GM19099 (cell line): Measurements from ENCODE around the gene SLC7A4.

Source experiments
- POLR2A ChIP-seq: IDR thresholded peaks from 3 replicates; pipeline ENCODE4 v1.6.1; 2011; ENCODE audit warnings: low read depth; ENCODE audit not compliant: insufficient read length; ENCODE audit errors: extremely low read depth

SLC7A4 gene

DNA sequence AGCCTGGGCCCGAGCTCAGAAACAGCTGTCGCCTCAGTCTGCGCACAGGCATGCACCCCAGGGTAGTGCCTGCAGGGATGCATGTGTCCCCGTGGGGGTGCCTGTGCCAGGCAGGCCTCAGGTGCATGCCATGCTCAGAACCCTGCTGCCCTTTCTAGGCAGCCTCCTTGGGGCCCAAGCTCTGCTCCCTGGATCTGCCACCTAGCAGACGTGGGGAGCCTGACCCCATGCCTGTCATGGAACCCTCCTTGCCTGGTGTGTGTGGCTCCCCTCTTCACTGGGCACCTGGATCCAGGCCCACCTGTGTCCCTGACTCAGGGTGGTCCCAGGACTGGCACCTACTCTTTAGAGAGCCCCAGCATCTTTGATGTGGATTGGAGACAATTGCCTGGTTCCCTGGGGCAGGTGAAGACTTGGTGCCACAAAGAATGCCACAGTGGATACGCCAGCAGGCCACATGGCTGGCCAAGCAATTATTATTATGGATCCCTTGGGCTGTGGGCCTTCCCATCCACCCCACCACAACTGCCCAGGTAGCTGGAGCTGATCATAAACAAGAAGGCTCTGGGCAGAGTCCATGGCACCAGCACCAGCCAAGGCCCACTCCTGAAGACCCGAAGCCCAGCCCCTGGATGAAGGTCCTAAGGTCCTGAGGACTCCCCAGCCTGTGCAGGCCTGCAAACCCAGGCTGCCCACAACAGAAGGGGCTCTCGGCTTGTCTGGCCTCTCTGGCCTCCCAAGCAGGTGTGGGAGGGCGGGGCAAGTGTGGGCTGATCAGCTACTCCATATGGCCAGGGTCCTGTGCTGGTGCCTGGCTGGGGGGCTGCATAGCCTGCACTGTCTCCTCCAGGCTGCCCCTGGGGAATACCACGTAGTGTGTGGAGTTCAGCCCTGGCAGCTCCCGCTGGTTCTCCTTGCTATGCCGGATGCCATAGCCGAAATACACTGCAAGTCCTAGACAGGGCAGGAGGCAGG lies 3.8 kb downstream of the SLC7A4 start:
- no peak for TF ChIP-seq POLR2A

DNA sequence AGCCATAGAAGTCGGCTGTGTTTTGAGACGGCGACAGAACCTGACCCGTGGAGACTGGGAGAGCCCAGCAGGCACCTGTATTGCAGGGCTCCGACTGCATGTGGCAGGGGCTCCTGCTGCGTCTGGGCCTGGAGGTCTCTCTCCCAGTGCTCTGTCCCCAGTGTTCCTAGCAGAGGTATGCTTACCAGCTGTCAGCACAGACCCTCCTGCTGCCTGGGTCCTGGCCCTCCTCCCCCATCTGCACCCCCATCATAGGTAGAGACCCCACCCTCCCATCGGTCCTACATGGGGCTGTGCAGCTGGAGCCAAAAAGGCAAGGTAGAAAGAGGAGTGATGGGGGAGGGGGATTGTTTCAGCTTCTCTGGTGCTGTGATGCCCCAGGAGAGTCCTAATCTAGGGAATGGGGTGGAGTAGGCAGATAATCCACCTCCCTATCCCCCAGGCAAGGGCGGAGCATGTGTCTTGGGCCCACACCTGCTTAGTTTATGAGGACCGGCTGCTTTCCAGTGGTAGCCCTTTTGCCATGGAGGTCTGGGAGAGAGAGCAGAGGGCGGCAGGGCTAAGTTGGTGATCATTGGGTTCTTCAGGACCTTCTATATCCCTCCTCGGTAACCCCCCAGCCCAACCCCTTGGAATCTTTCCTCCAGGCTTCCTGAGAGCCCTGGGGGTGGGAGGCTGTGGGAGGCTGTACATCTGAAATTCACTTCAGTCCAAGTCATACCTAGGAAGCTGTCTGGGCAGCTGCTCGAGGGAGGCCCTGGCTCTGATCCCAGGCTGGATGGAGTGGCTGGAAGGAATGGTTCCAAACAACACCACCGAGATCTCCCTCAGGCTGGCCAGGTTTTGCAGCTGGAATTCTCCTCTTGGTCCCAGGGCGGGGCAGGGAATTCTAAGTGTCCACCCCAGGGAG lies 5.3 kb downstream of the SLC7A4 start:
- TF ChIP-seq POLR2A, result no peak

DNA sequence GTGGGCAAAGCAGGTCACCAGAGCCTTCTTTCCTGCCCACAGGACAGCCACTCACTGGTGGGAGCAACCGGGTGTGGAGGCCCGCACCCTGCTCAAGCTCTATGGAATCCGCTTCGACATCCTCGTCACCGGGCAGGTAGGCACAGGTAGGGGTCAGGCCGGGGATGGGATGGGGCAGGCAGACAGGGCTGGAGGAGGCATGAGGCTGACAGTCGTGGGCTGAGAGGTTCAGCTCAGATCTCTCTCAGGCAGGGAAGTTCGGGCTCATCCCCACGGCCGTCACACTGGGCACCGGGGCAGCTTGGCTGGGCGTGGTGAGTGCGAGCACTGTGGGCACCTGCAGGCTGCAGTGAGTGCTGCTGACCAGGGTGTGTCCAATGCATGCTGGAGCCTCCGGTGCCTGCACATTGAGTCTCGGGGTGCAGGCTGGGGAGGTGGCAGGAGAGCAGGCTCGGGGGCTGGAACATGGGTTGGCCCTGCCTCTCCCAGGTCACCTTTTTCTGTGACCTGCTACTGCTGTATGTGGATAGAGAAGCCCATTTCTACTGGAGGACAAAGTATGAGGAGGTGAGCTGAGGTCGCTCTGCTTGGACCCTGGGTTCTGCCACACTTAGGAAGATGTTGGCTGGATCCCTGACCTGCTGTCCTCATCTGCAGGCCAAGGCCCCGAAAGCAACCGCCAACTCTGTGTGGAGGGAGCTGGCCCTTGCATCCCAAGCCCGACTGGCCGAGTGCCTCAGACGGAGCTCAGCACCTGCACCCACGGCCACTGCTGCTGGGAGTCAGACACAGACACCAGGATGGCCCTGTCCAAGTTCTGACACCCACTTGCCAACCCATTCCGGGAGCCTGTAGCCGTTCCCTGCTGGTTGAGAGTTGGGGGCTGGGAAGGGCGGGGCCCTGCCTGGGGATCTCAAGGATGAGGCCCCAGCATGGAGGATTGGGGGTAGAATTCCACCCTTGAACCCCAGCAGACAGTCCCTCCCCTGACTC lies 6.3 kb downstream of the SLC7A4 start:
- TF ChIP-seq POLR2A, result no peak

DNA sequence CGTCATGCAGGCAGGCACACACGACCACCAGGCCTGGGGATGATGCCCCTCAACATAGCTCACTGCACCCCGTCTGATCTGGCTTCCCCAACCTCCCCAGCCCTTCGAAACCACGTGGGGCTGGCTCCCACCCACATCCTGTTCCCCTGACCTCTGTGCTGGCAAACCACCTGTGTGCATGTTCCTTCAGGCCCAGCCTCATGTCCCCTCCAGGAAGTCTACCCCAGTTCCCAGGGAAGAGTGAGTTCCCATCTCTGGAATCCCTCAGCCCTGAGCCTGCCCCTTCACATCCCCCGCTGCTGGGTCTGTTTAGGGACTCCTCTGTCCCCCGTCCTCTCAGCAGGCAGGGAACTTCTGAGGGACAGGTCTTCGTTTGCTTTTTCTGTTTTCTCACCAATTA lies 7.1 kb downstream of the SLC7A4 start:
- no peak for TF ChIP-seq POLR2A

DNA sequence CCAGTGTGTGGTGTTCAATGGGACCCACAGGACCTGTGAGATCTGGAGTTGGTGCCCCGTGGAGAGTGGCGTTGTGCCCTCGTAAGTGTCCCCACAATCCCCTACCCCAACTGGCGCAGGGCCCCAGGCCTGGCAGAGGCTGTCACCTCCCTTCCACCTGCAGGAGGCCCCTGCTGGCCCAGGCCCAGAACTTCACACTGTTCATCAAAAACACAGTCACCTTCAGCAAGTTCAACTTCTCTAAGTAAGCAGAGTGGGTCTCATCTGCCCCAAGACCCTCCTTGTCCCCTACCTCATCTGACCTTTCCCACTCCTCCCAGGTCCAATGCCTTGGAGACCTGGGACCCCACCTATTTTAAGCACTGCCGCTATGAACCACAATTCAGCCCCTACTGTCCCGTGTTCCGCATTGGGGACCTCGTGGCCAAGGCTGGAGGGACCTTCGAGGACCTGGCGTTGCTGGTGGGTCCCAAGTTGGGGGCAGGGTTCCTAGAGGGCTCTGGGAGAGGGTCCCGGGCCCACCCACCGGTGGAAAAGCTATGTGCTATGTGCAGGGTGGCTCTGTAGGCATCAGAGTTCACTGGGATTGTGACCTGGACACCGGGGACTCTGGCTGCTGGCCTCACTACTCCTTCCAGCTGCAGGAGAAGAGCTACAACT lies 9.3 kb downstream of the SLC7A4 start:
- no peak for TF ChIP-seq POLR2A

DNA sequence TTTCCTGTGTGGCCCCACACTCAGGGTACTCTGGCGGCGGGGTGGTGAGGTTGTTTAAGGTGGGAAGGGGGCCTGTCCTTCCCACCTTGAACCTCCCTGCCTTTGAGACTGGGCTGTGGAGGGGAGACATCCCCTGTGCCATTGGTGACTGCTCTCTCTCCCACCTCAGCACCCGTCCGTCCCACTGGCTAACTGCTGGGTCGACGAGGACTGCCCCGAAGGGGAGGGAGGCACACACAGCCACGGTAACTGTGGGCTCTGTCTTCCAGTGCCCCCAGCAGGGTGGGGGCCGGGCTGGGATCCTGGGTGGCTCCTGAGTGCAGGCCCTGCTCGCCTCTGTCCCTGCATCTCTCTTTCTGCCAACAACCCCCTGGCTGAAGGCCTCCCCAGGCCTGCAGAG lies 9.9 kb downstream of the SLC7A4 start:
- TF ChIP-seq POLR2A, result no peak

DNA sequence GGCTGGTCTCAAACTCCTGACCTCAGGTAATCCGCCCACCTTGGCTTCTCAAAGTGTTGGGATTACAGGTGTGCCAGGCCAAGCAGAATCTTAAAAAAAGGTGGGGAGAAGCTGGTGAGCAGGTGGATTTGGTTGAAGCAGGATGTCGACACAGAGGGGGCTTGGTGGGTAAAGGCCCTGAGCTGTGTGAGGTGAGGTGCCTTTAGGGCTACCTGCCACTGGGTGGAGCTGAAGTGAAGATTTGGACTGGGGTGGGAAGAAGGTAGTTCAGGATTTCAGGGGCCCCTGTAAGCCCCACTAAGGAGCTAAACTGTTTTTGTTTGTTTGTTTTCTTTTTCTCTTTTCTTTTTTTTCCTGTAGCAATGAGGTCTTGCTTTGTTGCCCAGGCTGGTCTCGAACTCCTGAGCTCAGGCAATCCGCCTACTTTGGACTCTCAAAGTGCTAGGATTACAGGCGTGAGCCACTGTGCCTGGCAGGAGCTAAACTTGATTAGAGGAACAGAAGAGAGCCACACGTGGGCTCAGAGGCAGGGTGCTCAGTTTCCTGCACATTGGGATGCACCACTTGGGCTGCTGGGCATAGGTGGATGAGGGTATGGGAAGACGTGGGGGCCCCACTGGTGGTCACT lies 11.4 kb downstream of the SLC7A4 start:
- TF ChIP-seq POLR2A, result no peak

DNA sequence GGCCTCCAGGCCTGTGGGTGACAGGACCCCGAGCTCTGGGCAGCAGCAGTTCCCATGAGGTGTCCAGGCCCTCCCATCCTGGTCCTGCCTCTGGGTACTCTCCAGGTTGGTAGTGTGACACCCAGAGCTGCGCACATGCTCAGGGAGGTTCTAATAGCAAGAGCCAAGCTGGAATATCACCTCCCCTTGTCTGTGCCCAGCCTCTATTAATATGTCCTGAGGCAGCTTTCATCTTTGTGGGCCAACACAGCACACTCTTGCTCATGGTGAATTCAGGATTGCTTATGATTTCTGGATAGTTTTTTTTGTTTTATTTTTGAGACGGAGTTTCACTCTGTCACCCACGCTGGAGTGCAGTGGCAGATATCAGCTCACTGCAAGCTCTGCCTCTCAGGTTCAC lies 14.0 kb downstream of the SLC7A4 start:
- no peak for TF ChIP-seq POLR2A

DNA sequence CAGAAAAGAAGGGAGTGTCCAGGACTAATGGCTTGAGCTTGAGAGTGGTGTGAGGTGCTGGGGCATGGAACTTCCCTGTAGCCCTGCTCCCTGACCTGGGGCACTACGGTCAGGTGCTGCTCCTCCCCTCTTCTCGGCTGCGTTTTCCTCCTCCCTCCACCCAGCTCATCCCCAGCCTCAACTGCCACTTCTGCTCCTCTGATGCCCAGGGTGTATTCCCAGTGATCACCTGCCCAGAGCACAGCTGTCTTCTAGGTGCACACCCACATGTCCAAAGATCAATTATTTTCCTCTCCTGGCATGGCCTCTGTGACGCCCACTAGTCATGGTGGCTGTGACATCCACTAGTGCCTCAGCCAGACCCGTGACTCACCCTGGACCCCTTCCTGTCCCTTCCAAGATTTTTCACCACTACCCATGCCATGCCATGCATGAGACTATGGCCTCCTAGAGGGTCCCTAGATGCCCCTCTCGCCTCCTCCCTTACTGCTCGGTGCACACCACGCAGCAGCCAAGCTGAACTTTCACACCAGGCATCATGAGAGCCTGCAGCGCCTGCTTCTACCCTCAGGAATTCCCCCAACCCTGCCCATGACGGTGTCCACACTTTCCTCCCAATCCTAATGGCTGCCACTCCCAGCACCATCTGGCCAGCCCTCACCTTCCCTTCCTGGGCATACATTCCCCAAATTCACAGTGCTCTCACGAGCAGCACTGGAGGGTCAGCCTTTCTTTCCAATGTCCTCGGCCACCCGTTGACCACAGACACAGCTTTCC lies 15.5 kb downstream of the SLC7A4 start:
- no peak for TF ChIP-seq POLR2A

DNA sequence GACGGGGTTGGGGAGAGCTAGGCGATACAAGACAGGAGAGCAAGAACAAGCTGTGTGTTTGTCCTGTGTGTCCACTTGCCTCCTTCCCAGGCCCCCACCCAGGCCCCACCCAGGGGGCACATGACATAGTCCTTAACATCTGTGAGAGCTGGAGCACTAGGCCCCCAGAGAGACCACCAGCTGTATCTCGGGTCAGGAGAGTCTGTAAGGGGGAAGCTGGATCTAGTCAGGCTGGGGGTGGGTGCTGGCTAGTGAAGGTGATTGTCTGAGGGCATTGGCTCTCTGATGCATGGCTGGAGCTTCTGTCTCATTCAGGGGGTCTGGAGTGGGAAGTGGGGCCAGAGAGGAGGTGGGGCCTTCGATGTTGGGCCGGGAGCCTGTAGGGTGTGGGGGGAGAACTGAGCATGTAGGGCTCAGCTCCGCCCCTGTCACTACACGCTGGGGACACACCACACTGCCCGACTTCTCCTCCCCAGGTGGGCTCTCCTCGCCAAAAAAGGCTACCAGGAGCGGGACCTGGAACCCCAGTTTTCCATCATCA lies 16.8 kb downstream of the SLC7A4 start:
- no peak for TF ChIP-seq POLR2A

DNA sequence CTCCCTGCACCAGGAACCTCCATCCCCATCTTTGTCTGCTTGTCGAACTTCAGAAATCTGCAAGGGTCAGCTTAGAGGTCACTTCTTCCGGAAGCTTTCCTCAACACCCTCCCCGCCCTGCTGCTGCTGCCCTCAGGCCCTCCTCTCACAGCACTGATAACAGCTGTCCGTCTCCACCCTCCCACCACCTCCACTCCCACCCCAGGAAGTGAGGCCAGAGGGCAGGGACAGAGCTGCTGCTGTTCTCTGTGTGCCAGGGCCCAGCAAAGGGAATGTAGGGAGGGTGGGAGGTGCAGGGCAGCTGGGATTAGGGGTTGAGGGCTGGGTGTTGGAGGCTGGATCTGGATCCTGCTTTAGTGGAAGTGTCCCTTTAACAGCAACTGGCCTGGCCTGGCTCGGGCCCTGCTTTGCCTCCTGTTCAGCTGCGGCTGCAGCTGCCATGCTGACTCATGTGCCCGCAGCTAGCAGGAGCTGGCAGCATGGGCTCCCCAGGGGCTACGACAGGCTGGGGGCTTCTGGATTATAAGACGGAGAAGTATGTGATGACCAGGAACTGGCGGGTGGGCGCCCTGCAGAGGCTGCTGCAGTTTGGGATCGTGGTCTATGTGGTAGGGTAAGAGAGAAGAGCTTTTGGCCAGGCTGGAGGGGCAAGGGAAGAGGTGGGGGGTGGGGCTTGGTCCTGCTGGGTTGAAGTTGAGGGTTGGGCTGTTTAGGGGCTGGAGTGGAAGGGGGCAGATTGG lies 17.5 kb downstream of the SLC7A4 start, which contains the start of gene P2RX6:
P2RX6 (plus strand) TSS at position 440 of the 740 bp plus-strand sequence; CDS start at position 450, 10 bp downstream.
- no peak for TF ChIP-seq POLR2A
